GM12875 (cell line): Measurements from ENCODE around the gene SLC25A36.
"Not testable (repeated sequence)": the region's sequence is repeated elsewhere in the genome, so short reads cannot be mapped to it uniquely, and the experiment has no call there.

Experiments
- H3K4me3 ChIP-seq: one replicate; pipeline ENCODE4 v1.5.1; 2011; ENCODE audit warnings: low read depth, low read length, control low read depth
- TF ChIP-seq, protein P1 (sequence below): IDR thresholded peaks from 2 replicates; pipeline ENCODE4 v1.5.1; 2011; ENCODE audit warnings: low read depth, mild to moderate bottlenecking, control low read depth, inconsistent platforms, low read length, moderate library complexity, borderline replicate concordance; ENCODE audit not compliant: insufficient read depth

Gene SLC25A36

GRCh38 chr3:140942221-140943104, 827 bp downstream of the SLC25A36 start:
- peak overlapping the region; percentile 97 for H3K4me3 ChIP-seq
- TF ChIP-seq, protein P1, sequence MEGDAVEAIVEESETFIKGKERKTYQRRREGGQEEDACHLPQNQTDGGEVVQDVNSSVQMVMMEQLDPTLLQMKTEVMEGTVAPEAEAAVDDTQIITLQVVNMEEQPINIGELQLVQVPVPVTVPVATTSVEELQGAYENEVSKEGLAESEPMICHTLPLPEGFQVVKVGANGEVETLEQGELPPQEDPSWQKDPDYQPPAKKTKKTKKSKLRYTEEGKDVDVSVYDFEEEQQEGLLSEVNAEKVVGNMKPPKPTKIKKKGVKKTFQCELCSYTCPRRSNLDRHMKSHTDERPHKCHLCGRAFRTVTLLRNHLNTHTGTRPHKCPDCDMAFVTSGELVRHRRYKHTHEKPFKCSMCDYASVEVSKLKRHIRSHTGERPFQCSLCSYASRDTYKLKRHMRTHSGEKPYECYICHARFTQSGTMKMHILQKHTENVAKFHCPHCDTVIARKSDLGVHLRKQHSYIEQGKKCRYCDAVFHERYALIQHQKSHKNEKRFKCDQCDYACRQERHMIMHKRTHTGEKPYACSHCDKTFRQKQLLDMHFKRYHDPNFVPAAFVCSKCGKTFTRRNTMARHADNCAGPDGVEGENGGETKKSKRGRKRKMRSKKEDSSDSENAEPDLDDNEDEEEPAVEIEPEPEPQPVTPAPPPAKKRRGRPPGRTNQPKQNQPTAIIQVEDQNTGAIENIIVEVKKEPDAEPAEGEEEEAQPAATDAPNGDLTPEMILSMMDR, result no peak

DNA sequence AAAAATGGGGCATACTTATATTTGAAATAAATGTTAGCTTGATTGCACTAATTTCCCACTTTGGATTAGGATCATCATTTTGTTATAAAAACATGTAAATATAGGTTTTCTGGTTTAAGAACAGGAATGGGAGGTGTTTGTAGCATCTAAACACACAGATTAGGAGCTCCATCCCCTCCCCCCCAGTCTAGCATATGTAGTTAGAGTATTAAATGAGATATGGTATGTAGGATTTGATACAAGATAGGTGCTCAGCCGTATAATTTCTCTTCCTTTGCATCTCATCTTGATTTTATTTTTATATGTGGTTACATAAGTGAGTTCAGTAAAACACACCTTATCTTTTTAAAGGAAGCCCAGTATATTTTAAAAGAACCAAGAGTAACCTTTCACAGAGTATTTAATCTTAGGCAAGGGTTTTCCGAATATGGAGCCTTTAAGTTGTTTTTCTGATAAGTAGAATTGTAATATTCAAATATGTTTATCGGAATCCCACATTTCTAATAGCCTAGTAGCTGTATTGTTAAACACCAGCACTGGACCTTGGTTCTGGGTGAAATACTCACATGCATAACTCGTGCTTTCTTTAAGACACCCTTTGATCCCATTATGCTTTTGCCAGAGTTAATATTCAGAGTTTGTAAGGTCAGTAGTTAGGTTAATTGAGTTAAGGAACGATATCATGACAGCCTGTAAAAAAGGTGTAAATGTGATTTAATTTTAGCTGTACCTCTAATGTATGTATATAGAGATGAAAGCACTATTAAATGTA, 2.3 kb downstream of the SLC25A36 start:
- TF ChIP-seq, protein P1, result no peak
- no peak overlapping the region for H3K4me3 ChIP-seq

DNA sequence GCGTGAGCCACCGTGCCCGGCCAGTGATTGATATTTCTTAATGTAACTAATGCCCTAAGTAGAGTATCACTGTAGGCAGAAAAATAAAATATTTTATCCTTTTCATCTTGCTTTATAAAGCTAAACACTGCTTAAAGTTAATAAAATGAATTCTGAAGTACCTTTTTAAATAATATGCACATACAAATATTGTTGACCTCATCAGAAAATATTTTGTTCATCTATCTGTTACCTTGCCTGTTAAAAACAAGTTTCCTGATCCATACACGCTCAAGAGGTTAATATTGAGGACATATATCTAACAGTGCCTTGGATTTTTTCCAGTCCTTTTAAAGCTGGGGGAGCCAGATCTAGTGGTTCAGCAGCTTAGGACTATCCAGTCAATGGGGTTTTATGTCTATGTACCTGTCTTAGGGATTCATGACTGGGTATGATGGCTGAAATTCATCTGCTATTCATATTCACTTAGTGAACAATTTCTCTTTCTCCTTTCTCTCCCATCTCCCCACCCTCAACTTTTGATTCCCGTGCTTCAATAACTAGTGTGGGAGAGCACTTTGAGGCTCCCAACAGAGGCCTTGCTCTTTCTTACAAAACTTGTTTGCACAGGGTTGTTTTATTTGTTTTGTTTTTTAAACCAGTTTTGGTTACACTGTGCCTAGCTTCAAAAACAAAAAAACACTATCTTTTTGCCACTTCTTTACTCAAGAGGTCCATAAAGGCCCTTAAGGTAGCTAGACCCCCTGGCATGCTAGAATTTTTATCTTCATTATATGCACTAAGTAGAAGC, 7.0 kb downstream of the SLC25A36 start:
- no peak overlapping the region for H3K4me3 ChIP-seq
- TF ChIP-seq, protein P1, result no peak

GRCh38 chr3:140950144-140950543, 8.5 kb downstream of the SLC25A36 start:
- H3K4me3 ChIP-seq, result no peak overlapping the region
- TF ChIP-seq, protein P1, result no peak

DNA sequence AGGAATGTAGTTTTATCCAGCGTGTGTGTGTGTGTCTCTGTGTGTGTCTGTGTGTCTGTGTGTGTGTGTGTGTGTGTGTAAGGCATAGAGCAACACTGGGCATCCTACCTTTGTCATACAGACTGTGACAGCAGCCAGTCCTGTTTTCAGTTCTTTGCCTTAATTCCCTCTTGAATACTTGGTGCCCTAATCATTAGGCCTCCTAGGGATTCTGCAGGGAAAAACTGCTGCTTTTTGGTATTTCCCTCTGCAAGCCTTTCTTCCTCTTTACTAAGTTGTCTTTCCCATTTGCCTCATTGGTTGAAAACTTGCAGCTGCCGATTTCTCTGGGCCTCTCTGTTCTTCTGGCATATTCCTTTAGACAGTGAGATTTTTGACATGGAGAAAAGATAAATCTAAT, 9.2 kb downstream of the SLC25A36 start:
- no peak overlapping the region for H3K4me3 ChIP-seq
- TF ChIP-seq, protein P1, result no peak

DNA sequence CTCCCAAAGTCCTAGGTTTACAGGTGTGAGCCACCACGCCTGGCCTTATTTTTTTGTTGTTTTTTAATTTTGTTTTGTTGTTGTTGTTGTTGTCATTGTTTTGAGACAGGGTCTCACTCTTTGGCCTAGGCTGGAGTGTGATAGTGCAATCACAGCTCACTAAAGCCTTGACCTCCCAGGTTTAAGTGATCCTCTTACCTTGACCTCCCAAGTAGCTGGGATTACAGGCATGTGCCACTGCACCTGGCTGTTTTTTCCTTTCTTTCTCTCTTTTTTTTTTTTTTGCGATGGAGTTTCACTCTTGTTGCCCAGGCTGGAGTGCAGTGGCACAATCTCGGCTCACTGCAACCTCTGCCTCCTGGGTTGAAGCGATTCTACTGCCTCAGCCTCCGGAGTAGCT, 10.1 kb downstream of the SLC25A36 start:
- H3K4me3 ChIP-seq, result not testable (repeated sequence)
